Cardiac muscle cell (in vitro differentiated cells and primary cell): ENCODE measurements around the gene OR4K5. TPM values are rescaled to one million over a fixed set of nuclear protein-coding genes. Genes with fewer than 3 reads are reported as not detected.

Experiments
- DNase-seq, 2 donors: peaks; one replicate each; pipeline versions ENCODE4 v3.0.0 to v3.0.0-alpha.2; 2010 to 2017; ENCODE audit warnings: low read depth in 1 of 2, low spot score in 1 of 2
- H3K27ac ChIP-seq: fragments of 200-600 bp; sonication (generic); 2 replicates; pipeline ENCODE4 v1.5.1; 2016
- H3K27me3 ChIP-seq: fragments of 200-600 bp; sonication (generic); 2 replicates; pipeline ENCODE4 v1.6.0; 2016; ENCODE audit warnings: control low read depth
- H3K36me3 ChIP-seq: fragments of 200-600 bp; sonication (generic); 2 replicates; pipeline ENCODE4 v1.5.1; 2016; ENCODE audit warnings: control low read depth
- H3K4me1 ChIP-seq: fragments of 200-600 bp; sonication (generic); 2 replicates; pipeline ENCODE4 v1.8.1; 2017; ENCODE audit warnings: low read depth, mild to moderate bottlenecking, mixed run types
- H3K4me3 ChIP-seq: fragments of 200-600 bp; sonication (generic); 2 replicates; pipeline ENCODE4 v1.5.1; 2016; ENCODE audit warnings: mild to moderate bottlenecking
- H3K9me3 ChIP-seq: fragments of 200-600 bp; sonication (generic); 2 replicates; pipeline ENCODE4 v1.5.1; 2017; ENCODE audit warnings: low read depth, mild to moderate bottlenecking, control low read depth
- CTCF ChIP-seq: IDR thresholded peaks from 2 replicates; pipeline ENCODE4 v1.5.1; 2012; ENCODE audit warnings: low read depth, mild to moderate bottlenecking, low read length
- polyA plus RNA-seq: library from polyadenylated mRNA; unstranded; fragments of >200 nt; fragmentation: Nextera tagmentation; extraction: Ambion mirVana; gene quantifications from 2 replicates; pipeline ENCODE4 v1.2.1, GENCODE V29; 2016
- total RNA-seq: library from RNA; depleted of rRNA; stranded (reverse); fragments of >200 nt; gene quantifications from 2 replicates; pipeline ENCODE4 v1.2.3, GENCODE V29; 2016

Gene OR4K5
- total and polyA plus RNA-seq, 2 experiments from 2014 or later: not detected

GRCh38 chr14:19900999-19901398 is 19.4 kb upstream of the OR4K5 start:
- no peaks in the 10 kb centered on the region for H3K9me3 ChIP-seq
- no peak for TF ChIP-seq CTCF

GRCh38 chr14:19902409-19902808 is 18.0 kb upstream of the OR4K5 start:
- H3K9me3 ChIP-seq: no peaks in the 10 kb centered on the region
- no peak for DNase-seq
- no peaks in the 10 kb centered on the region for H3K4me1 ChIP-seq
- no peak overlapping the region for H3K4me3 ChIP-seq
- H3K27me3 ChIP-seq: no peaks in the 10 kb centered on the region
- H3K27ac ChIP-seq: no peak overlapping the region
- TF ChIP-seq CTCF: no peak
- no peaks in the 10 kb centered on the region for H3K36me3 ChIP-seq

More at GRCh38 chr14:19900999-19901398, 19.4 kb upstream of the OR4K5 start:
- Histone ChIP-seq H3K4me3 (no peak overlapping the region), H3K27me3 (no peaks in the 10 kb centered on the region), H3K36me3 (no peaks in the 10 kb centered on the region), H3K27ac (no peak overlapping the region), H3K4me1 (no peaks in the 10 kb centered on the region)
- no peak for DNase-seq

DNA sequence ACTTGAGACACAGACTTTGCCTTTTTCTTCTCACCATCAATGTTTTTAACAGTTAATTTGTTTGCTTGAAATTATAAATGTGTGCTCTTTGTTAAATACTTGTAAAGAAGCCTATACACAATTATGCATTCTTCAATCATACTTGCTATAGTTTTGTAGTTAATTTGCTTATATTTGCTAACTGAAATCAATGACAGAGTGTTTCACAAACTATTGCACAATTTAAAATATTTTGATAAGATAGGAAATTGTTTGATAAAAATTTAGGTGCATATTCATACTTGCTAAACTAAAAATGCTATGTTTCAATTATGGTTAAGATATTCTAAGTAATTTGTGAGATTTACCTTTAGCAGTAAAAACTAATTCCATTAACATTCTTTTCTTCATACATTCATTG is 13.7 kb upstream of the OR4K5 start:
- Histone ChIP-seq H3K4me3 (no peak overlapping the region), H3K27me3 (no peaks in the 10 kb centered on the region), H3K36me3 (no peaks in the 10 kb centered on the region), H3K4me1 (no peaks in the 10 kb centered on the region), H3K27ac (no peak overlapping the region), H3K9me3 (no peaks in the 10 kb centered on the region)
- no peak for DNase-seq
- no peak for TF ChIP-seq CTCF

DNA sequence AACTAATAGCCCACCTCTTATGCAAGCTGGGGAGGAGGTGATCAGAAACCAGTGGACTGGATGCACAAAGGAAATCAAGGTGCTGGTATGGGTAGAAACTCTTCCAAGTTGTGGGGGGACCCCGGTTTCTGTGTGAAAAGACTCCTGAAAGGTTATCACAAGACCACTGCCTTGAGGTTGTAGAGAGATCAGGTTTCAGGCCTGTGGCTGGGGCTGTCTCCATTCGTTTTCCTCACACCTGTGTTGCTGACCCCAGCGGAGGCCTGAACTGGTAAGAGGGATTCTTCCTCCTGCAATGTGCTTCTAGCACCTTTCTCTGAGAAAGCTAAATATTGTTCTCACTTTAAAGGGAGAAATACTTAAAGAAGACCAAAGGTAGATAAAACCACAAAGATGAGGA is 9.3 kb upstream of the OR4K5 start:
- Histone ChIP-seq H3K27ac (no peak overlapping the region), H3K4me3 (no peak overlapping the region), H3K27me3 (no peaks in the 10 kb centered on the region), H3K9me3 (no peaks in the 10 kb centered on the region), H3K4me1 (no peaks in the 10 kb centered on the region), H3K36me3 (no peaks in the 10 kb centered on the region)
- no peak for TF ChIP-seq CTCF
- DNase-seq: no peak

- Histone ChIP-seq H3K4me3 (no peak overlapping the region), H3K9me3 (peaks cover 2% of the 10 kb centered on the region), H3K27me3 (no peaks in the 10 kb centered on the region), H3K36me3 (no peaks in the 10 kb centered on the region), H3K27ac (no peak overlapping the region), H3K4me1 (no peaks in the 10 kb centered on the region)
- TF ChIP-seq CTCF: no peak
- no peak for DNase-seq
Observed at GRCh38 chr14:19917243-19917642, 3.2 kb upstream of the OR4K5 start.
